Activated CD8-positive, alpha-beta memory T cell treated with anti-CD3 and anti-CD28 coated beads, Interleukin-2, amount 50 U/mL, for 48 hours (primary cell): ENCODE measurements around the gene SCN3A.

Experiments used
- DNase-seq: peaks from one replicate; pipeline ENCODE4 v3.0.0-alpha.2; 2020

The SCN3A gene

DNA sequence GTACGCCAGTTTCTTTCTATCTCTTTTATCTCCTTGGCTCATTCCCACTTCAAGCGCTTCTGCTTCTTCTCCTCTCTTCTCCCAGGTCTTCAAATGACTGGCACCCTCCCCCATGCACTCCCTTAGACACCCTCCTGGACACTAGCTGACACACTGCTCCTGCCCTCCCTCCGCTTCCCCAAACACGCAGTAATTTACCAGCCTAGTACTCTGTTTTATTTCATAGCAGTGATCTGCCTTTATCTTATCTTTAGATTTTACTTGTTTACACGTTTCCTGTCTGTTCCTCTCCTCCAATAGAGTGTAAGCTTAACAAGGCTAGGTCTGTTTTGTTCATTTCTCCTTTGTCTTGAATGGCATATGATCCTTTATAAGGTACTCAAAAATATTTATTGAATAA, 93.9 kb downstream of the SCN3A start:
- DNase-seq: no peak

DNA sequence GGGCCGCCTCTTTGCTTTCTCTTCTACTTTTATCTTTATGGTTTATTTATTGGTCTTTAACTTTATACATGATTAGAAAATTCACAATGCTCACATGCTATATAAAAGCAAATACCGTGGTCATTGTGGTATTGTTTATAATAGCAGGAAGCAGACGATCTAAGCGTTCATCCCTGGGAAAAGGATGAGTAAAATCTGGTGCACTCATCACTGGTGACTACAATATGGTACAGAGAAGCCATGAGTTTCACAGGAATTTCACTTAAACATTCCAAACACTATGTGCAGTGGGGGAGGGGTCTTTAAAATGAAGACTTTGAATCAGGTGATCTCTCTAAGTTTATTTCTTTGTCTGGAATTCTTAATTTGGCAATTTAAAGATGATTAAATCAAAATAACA, 97.9 kb downstream of the SCN3A start:
- DNase-seq: no peak

DNA sequence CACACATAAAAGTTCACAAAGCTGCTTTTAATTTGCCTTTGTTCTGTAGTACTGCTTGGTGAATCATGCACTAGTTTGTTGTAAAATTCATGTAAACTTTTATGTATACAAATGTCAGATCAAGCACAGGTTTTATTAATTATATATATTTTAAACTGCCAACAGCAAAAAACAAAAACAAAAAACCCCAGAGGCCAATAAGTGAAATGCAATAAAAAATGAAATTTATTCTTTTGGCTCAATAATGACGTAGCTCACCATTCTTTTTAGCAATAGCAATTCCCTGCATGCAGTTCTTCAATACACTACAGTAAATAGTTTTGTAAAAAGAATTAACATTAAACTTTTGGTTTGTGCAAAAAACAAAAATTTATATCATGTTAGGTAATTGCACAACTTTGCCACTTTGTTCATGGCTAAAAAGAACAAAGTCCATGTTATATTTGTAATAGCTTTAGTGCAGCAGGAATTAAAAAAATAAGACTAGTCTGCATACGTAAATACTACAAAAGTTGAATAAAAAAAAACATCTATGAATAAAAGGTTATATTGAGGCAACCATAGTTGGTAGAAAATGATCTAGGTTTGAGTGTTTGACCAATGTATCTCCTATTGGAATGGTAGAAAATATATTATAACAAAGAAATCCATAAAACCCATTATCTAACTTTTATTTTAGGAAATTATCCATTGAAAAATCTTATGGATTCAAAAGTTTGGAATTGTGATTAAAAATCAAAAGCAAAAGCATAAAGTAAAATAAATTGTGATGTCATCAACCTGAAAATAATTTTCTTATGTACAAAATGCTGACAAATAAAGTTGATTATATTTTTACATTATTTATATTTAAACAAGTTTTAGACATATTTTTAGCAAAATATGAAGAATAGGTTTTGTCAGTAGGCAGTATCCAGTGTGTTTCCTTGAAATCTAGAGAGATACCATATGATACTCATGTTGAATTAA, 115.6 kb downstream of the SCN3A start:
- DNase-seq: no peak

- DNase-seq: no peak
Observed at GRCh38 chr2:165086337-165086736, 117.5 kb downstream of the SCN3A start.

GRCh38 chr2:165083326-165083725, 120.5 kb downstream of the SCN3A start:
- no peak for DNase-seq

DNA sequence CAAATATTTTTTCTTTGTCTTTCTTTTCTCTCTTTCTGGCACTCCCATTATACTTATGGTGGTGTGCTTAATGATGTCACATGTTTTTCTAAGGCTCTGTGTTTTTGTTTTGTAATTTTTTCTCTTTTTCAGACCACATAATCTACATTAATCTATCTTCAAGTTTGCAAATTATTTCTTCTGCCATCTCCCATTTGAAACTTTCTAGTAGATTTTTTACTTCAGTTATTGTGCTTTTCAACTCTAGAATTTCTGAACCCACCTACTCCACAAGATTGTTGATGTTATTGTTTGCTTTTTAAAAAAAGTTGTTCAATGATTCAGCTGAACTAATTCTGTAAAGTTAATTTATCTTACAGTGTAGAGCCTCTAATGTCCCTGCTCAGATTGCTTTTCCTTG, 121.4 kb downstream of the SCN3A start:
- DNase-seq: no peak

GRCh38 chr2:165081276-165081675, 122.6 kb downstream of the SCN3A start:
- DNase-seq: no peak

DNA sequence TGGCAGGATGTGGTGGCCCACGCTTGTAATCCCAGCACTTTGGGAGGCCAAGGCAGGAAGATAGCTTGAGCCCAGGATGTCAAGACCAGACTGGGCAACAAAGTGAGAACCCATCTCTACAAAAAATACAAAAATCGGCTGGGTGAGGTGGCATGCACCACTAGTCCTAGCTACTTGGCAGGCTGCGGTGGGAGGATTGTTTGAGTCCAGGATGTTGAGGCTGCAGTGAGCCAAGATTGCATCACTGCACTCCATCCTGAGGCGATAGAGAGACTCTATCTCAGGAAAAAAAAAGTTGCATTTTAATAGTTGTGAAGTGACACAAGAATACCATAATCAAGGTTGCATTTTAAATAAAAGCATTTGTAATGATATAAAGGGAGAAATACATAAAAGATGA, 124.4 kb downstream of the SCN3A start:
- no peak for DNase-seq

- DNase-seq: no peak
Observed at GRCh38 chr2:165078913-165079312, 124.9 kb downstream of the SCN3A start.

- DNase-seq: no peak
Observed at GRCh38 chr2:165074884-165075283, 129.0 kb downstream of the SCN3A start.

DNA sequence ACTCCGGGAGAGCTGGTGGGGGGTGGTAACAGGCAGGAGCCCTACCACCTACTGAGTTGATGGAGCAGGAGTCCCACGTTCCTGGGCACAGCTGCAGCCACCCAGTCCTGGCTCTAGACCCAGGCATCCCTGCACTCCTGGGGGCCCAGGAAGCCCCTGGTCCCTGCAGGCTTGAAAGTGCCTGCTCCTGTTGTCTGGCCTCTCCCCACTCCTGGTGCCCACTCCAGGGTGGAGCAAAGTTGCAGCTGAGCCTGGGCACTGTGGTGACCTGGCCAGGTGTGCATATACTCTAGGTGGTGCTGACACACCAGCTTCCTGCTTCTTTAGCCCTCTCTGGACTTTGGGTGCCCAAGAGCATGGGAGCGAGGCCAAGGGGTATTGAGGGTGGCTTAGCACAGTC, 129.5 kb downstream of the SCN3A start:
- DNase-seq: no peak

GRCh38 chr2:165070076-165070475, 133.8 kb downstream of the SCN3A start:
- no peak for DNase-seq

DNA sequence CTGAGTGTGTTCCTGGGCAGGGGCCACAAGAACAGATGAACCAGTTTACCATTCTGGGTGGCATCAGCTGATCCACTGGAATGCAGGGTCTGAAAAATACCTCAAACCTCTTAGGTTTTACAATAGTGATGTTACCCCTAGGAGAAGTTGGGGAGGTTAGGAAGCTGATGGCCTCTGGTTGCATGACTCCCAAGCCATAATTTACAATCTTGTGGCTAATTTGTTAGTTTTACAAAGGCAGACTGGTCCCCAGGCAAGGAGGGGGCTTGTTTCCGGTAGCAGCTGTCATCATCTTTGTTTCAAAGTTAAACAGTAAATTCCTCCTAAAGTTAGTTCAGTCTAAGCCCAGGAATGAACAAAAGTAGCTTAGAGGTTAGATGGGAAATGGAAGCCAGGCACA, 134.7 kb downstream of the SCN3A start:
- DNase-seq: no peak

DNA sequence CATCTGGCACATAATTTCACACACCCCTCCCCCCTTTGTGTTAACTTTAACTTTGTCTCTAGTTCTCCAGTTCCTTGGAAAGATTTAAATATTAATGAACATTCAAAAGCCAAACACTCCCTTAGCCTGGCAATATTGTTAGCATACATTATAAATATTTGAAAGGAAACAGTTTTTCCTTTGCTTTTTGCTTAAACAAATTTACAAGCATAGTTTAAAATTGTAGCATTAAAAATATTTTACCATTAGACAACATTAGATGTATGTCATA, 135.4 kb downstream of the SCN3A start:
- DNase-seq: no peak

GRCh38 chr2:165067643-165068486, 136.0 kb downstream of the SCN3A start:
- DNase-seq: no peak

DNA sequence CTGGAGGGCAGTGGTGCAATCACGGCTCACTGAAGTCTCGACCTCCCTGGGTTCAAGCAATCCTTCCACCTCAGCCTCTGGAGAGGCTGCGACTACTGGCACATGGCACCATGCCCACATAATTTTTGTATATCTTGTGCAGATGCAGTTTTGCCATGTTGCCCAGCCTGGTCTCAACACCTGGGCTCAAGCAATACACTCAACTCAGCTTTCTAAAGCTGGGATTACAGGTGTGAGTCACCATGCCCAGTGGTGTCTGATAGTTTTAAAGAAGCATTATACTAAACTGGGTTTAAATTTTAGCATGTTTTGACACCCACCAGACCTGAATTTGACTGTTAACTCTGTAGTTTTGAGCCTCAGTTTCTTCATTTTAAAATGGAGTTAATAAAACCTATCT, 139.1 kb downstream of the SCN3A start:
- DNase-seq: no peak

GRCh38 chr2:165060411-165060810, 143.4 kb downstream of the SCN3A start:
- no peak for DNase-seq

DNA sequence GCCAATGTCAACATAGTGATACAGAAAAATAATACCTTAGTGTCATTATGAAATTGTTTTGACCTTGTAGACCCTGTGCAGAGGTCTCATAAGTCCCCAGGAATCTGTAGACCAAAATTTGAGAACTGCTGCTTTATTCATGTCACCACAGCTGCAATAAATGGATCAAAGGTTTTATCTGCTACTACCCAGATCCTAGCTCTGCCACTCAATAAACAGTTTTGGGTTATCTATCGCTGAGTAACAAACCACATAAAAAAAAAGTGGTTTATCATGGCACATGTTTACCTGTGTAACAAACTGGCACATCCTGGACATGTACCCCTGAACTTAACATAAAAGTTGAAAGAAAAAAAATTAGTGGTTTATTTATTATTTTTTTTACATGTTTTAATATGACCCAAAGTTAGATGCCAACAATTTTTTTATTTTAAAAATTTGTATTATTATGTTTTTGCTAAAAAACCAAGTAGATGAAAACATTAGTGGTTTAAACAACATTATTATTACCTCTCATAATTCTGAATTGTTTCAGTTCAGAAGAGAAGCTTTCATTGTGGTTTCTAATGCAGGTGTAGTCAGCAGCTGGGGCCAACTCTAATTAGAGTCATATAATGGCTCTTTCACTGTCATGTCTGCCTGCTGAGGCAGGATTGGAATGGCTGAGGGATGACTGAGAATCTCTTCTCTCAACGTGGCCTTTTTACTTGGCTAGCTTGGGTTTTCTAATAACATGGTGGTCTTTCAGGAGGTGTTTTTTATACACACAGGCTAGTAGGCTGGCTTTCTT, 145.2 kb downstream of the SCN3A start:
- no peak for DNase-seq

GRCh38 chr2:165057931-165058330, 145.9 kb downstream of the SCN3A start:
- DNase-seq: no peak

- no peak for DNase-seq
Observed at GRCh38 chr2:165057308-165057707, 146.5 kb downstream of the SCN3A start.

GRCh38 chr2:165056564-165056963, 147.3 kb downstream of the SCN3A start:
- DNase-seq: no peak

- DNase-seq: no peak
Observed at GRCh38 chr2:165055082-165055851, 148.6 kb downstream of the SCN3A start.

GRCh38 chr2:165054652-165055051, 149.2 kb downstream of the SCN3A start:
- DNase-seq: no peak
